Kidney epithelial cell (primary cell): ENCODE data around the gene CPED1. TPM values are rescaled to one million over a fixed set of nuclear protein-coding genes. Genes with fewer than 3 reads are reported as not detected.
A peak's percentile ranks its signal among the peaks of the same experiment; 100 is the strongest.
"Not testable (repeated sequence)": the region's sequence is repeated elsewhere in the genome, so short reads cannot be mapped to it uniquely, and the experiment has no call there.

Experiments used
- DNase-seq: peaks from one replicate; pipeline ENCODE4 v3.0.0-alpha.2; 2010; ENCODE audit warnings: low read depth
- H3K27me3 ChIP-seq: 2 replicates; pipeline ENCODE4 v1.6.0; 2011; ENCODE audit warnings: low read length; ENCODE audit not compliant: control insufficient read depth, insufficient read depth
- H3K36me3 ChIP-seq: 2 replicates; pipeline ENCODE4 v1.5.1; 2011; ENCODE audit warnings: low read length; ENCODE audit not compliant: control insufficient read depth, insufficient read depth
- H3K4me3 ChIP-seq: 2 replicates; pipeline ENCODE4 v1.5.1; 2011; ENCODE audit warnings: low read depth, mild to moderate bottlenecking, control low read depth, low read length
- total RNA-seq: library from RNA; depleted of rRNA; stranded (reverse); fragments of >200 nt; gene quantifications from 2 replicates; pipeline ENCODE4 v1.2.3, GENCODE V29; 2015
- TF ChIP-seq, protein P1 (sequence below): IDR thresholded peaks from 2 replicates; pipeline ENCODE4 v1.5.1; 2011; ENCODE audit warnings: mild to moderate bottlenecking, moderate library complexity, low read length, control low read depth, inconsistent platforms; ENCODE audit not compliant: insufficient read depth, poor library complexity, severe bottlenecking

CPED1 gene
- total RNA-seq, 1 donor from 2014 or later: 3.2 TPM

DNA sequence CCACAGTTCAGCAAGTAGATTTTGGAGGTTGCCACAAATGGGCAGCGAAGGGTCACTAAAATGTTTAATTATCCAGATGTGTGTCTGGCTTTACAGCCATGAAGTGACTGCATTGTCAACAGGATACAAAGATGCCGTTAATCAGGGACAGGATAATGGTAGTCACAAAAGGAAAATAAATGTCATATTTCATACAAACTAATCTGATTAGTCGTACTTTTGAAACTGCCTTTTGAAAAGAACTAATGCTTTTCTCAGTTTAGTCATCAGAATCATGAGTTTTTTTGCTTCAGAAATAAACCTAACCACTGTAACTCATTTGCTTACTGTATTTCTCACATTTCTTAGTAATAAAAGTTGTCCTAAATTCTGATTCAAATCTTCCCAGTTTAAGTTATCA is 318.1 kb downstream of the CPED1 start:
- Histone ChIP-seq H3K4me3 (no peak overlapping the region), H3K36me3 (no peaks in the 10 kb centered on the region), H3K27me3 (no peaks in the 10 kb centered on the region)
- DNase-seq: no peak
- TF ChIP-seq, protein P1, sequence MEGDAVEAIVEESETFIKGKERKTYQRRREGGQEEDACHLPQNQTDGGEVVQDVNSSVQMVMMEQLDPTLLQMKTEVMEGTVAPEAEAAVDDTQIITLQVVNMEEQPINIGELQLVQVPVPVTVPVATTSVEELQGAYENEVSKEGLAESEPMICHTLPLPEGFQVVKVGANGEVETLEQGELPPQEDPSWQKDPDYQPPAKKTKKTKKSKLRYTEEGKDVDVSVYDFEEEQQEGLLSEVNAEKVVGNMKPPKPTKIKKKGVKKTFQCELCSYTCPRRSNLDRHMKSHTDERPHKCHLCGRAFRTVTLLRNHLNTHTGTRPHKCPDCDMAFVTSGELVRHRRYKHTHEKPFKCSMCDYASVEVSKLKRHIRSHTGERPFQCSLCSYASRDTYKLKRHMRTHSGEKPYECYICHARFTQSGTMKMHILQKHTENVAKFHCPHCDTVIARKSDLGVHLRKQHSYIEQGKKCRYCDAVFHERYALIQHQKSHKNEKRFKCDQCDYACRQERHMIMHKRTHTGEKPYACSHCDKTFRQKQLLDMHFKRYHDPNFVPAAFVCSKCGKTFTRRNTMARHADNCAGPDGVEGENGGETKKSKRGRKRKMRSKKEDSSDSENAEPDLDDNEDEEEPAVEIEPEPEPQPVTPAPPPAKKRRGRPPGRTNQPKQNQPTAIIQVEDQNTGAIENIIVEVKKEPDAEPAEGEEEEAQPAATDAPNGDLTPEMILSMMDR: no peak

DNA sequence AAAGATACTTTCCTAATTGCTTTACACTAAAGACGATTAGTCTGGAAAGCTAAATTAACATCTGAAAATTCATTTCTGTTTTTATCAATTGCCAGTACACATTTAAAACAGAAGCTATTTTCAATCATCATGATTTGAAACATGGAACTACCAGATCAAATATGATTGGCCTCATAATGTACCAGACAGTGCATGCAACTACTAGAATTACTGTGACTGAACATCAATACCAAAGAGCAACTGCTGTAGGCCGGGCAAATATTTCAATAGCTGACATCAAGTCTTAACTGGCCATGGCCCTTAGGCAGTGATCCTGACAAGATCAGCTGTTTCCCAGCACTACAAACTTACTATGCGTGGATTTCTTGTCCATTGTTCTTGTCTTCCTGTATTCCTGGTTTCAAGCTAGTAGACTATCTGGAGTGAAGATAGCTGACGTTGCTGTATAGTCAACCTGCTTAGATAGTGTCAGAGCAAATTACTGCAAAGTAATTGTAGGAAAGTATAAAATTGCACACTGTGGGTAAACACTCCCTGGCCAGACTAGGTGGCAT is 318.6 kb downstream of the CPED1 start:
- no peak for DNase-seq
- TF ChIP-seq, protein P1: no peak
- Histone ChIP-seq H3K36me3 (no peaks in the 10 kb centered on the region), H3K27me3 (no peaks in the 10 kb centered on the region), H3K4me3 (no peak overlapping the region)

DNA sequence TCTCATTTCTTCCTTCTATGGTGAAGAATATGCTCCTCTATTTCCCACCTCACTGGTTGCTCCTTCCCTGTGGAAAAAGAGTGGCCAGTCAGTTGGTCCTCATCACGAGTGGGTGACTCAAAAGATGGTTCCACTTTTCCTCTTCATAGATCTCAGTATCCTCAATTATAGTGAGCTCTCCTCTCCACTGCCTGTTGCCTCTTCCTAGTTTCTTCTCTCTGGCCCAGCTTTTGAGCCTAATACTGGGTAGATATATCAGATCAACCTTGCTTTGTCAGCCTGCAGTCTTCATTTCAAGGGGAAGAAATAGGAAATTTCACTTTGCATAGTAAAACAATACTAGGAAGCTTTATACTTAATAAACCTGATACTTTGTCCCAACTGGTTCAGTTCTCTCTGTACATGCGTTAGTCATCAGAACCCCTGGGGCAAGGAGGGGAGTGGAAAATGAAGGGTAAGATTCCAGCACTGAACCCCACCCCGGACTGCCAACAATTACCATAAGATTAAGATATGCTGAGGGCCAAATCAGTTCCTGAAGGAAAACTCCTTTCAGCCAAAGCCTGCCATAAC is 324.8 kb downstream of the CPED1 start:
- TF ChIP-seq, protein P1: no peak
- no peaks in the 10 kb centered on the region for H3K27me3 ChIP-seq
- H3K4me3 ChIP-seq: no peak overlapping the region
- DNase-seq: no peak
- no peaks in the 10 kb centered on the region for H3K36me3 ChIP-seq

DNA sequence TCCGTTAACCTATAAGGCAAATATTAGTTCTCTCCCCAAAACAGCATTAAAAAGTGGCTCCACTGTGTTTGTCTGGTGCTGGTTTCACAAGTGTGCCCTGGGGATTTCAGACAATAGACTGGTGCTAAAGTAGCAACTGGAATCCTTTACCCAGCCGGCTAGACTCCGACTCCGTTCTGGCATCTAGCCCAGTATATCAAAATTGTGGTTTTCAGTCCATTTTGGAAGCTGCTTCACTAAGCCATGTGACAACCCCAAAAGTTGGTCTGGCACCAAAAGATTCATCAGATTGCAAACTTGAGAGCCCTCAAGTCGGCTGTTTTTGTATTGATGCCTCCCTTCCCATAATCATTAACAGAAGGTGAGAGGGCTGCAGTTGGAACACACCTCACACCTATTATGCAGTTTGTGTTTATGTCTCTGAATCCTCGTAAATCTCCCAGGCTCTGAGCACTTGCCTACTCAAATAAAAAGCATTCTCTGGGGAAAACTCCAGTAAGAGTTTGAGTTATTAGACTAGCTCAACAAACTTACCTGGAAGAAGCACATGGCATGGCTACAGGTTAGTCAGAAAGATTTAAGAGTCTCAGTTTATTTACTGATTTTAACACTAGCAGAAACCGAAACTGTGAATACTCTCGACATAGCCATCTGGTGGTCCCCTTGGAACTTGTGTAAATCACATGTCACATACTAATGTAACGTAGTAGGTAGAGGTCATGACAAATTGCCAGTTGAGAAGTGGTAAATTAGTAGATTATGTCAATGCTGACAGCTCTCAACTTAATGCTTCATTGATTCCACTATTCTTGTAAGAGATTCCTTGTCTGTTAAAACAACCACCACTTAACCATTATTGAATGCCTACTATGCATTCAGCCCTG is 325.5 kb downstream of the CPED1 start:
- Histone ChIP-seq H3K36me3 (no peaks in the 10 kb centered on the region), H3K27me3 (no peaks in the 10 kb centered on the region), H3K4me3 (no peak overlapping the region)
- peak; percentile 32 for DNase-seq
- TF ChIP-seq, protein P1: no peak

DNA sequence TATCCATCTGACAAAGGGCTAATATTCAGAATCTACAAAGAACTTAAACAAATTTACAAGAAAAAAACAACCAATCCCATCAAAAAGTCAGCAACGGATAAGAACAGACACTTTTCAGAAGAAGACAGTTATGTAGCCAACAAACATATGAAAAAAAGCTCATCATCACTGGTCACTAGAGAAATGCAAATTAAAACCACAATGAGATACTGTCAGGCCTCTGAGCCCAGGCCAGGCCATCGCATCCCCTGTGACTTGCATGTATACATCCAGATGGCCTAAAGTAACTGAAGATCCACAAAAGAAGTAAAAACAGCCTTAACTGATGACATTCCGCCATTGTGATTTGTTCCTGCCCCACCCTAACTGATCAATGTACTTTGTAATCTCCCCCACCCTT is 326.7 kb downstream of the CPED1 start:
- H3K36me3 ChIP-seq, H3K4me3 ChIP-seq, H3K27me3 ChIP-seq, DNase-seq: not testable (repeated sequence)

DNA sequence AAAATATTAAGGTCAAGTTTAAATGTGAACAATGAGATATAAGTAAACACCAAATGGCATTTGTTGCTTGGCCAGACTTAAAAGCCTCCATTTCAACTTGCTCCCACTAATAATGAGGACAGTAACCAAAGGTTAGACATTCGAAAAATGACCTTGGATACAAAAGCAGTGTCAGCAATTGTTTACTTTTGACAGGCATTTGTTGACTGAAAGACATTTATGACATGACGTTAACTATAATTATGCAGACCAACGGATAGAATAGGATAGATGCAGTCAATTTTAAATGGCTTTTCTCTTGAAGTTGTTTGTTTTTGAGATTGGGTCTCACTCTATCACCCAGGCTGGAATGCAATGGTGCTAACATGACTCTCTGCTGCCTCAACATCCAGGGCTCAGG is 333.9 kb downstream of the CPED1 start:
- Histone ChIP-seq H3K36me3 (no peaks in the 10 kb centered on the region), H3K27me3 (no peaks in the 10 kb centered on the region), H3K4me3 (no peak overlapping the region)
- TF ChIP-seq, protein P1: no peak
- DNase-seq: no peak
